ENCODE data around the gene GJA5. TPM values are rescaled to one million over a fixed set of nuclear protein-coding genes. Genes with fewer than 3 reads are reported as not detected.

The GJA5 gene
- total RNA-seq, 4 donors from 2014 or later = 2.7 to 50.7 (median 20.2) TPM

- no peak overlapping the region for H3K4me3 ChIP-seq
- H3K9me3 ChIP-seq = no peaks in the 10 kb centered on the region
- H3K36me3 ChIP-seq = no peaks in the 10 kb centered on the region
- DNase-seq (ENCODE audit: low spot score in 2 of 2) = no peak
- no peaks in the 10 kb centered on the region for H3K4me1 ChIP-seq
- no peak overlapping the region for H3K27ac ChIP-seq
- no peaks in the 10 kb centered on the region for H3K27me3 ChIP-seq
- 54 to 63% methylated on average over 3 of the region's 3 CpGs for WGBS, 2 donors
- TF ChIP-seq EP300 (IDR thresholded peaks at IDR 0.05) (no peak), POLR2A (IDR thresholded peaks at IDR 0.05) (no peak), CTCF (IDR thresholded peaks at IDR 0.05) (no peak)
Observed at GRCh38 chr1:147786536-147786935, 26.1 kb upstream of the GJA5 start.

GRCh38 chr1:147785794-147786506, 25.5 kb upstream of the GJA5 start:
- Histone ChIP-seq H3K9me3 (no peaks in the 10 kb centered on the region), H3K27ac (no peak overlapping the region), H3K4me3 (no peak overlapping the region), H3K27me3 (no peaks in the 10 kb centered on the region), H3K4me1 (no peaks in the 10 kb centered on the region), H3K36me3 (no peaks in the 10 kb centered on the region)
- no peak for DNase-seq (ENCODE audit: low spot score in 2 of 2)
- no peak for TF ChIP-seq POLR2A (IDR thresholded peaks at IDR 0.05)
- WGBS, 2 donors = 88 to 89% methylated on average over 7 of the region's 7 CpGs

- WGBS, 2 donors = 78 to 92% methylated on average over 1 of the region's 1 CpG
- no peaks in the 10 kb centered on the region for H3K9me3 ChIP-seq
- no peak for DNase-seq (ENCODE audit: low spot score in 2 of 2)
- H3K4me1 ChIP-seq = no peaks in the 10 kb centered on the region
- TF ChIP-seq EP300 (IDR thresholded peaks at IDR 0.05) (no peak), CTCF (IDR thresholded peaks at IDR 0.05) (no peak), POLR2A (IDR thresholded peaks at IDR 0.05) (no peak)
- no peaks in the 10 kb centered on the region for H3K36me3 ChIP-seq
- no peaks in the 10 kb centered on the region for H3K27me3 ChIP-seq
- no peak overlapping the region for H3K27ac ChIP-seq
- H3K4me3 ChIP-seq = no peak overlapping the region
Observed at GRCh38 chr1:147784941-147785340, 24.5 kb upstream of the GJA5 start.

- 38 to 50% methylated on average over 3 of the region's 3 CpGs for WGBS, 2 donors
Observed at GRCh38 chr1:147781056-147781471, 20.7 kb upstream of the GJA5 start.

GRCh38 chr1:147777694-147778093, 17.3 kb upstream of the GJA5 start:
- Histone ChIP-seq H3K4me3 (no peak overlapping the region), H3K27ac (no peak overlapping the region), H3K27me3 (no peaks in the 10 kb centered on the region), H3K4me1 (peaks cover 0 to 3% (median 0%) of the 10 kb centered on the region in 4 donors), H3K9me3 (no peaks in the 10 kb centered on the region), H3K36me3 (no peaks in the 10 kb centered on the region)
- WGBS, 2 donors = 20 to 44% methylated on average over 5 of the region's 5 CpGs
- DNase-seq (ENCODE audit: low spot score in 2 of 2) = no peak
- TF ChIP-seq EP300 (IDR thresholded peaks at IDR 0.05) (no peak), CTCF (IDR thresholded peaks at IDR 0.05) (no peak), POLR2A (IDR thresholded peaks at IDR 0.05) (no peak)

More at GRCh38 chr1:147781056-147781471, 20.7 kb upstream of the GJA5 start:
- H3K27me3 ChIP-seq = no peaks in the 10 kb centered on the region
- no peaks in the 10 kb centered on the region for H3K36me3 ChIP-seq
- no peaks in the 10 kb centered on the region for H3K4me1 ChIP-seq
- no peak overlapping the region for H3K4me3 ChIP-seq
- no peaks in the 10 kb centered on the region for H3K9me3 ChIP-seq
- no peak for TF ChIP-seq EP300 (IDR thresholded peaks at IDR 0.05)
- no peak for TF ChIP-seq POLR2A (IDR thresholded peaks at IDR 0.05)
- no peak for TF ChIP-seq CTCF (IDR thresholded peaks at IDR 0.05)
- no peak overlapping the region for H3K27ac ChIP-seq
- no peak for DNase-seq (ENCODE audit: low spot score in 2 of 2)
